Stimulated activated CD4-positive, alpha-beta T cell treated with anti-CD3 and anti-CD28 coated beads, Interleukin-12 subunit alpha, Interleukin-12 subunit beta, amount 100 ng/mL, for 4 hours (primary cell): Measurements from ENCODE around the gene SLX9.

Source experiments
- DNase-seq: peaks from one replicate; pipeline ENCODE4 v3.0.0-alpha.2; 2020

SLX9 gene

DNA sequence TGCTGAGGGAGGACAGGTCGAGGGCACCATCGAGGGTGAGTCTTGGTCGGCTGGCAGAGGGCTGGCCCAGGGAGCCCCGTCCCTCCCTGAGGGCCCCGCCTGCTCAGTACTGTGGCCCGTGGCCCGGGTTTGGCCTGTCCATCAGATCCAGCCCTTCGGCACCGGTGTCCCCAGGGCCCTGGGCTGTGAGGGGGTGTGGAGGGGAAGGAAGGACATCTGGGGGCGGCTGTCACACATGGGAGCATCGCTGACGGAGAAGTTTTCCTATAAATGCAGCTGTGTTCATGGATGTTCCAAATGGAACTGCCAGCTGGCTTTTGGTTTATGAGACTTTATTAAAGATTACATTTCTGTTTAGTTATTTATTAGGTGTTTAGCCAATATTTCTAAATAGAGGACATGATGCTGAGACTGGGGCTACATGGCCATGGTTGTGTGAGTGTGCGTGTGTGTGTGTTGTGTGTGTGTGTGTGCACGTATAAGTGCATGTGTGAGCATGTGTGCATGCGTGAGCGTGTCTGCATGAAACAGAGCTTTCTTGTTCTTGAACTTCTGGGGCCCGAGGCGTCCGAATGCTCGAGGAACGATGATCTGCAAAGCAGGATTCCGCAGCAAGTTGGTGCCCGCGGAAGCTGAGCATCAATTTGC, 54.3 kb downstream of the SLX9 start:
- DNase-seq: no peak

DNA sequence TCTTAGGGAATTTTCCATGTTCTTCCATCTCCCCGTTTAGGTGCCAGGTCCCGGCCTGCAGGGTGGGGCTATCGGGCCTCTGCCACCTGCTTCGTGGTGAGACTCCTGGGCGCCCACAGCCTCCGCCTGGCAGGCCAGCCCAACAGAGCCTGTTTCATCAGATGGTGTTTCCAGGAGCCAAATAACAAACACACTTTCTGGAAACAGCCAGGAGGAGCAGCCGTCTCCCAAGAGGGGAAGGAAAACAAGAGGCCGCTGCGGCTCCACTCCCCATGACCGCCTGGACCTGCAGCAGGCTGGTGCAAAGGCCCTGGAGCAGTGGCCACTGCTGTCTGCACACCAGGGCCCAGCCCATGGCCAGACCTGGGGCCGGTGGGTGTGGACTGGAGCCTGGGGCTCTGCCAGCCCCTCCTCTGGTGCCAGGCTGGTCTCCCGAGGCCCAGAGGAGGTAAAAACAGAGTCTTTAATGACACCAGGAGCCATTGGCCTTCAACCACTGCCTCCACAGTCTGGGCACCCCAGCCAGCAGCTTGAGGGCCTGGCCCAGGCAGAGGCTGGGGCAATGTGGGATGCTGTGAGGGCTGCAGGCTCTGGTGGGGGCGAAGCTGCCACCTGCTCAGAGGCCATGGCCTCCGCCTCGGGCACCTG, 55.0 kb downstream of the SLX9 start:
- DNase-seq: no peak

DNA sequence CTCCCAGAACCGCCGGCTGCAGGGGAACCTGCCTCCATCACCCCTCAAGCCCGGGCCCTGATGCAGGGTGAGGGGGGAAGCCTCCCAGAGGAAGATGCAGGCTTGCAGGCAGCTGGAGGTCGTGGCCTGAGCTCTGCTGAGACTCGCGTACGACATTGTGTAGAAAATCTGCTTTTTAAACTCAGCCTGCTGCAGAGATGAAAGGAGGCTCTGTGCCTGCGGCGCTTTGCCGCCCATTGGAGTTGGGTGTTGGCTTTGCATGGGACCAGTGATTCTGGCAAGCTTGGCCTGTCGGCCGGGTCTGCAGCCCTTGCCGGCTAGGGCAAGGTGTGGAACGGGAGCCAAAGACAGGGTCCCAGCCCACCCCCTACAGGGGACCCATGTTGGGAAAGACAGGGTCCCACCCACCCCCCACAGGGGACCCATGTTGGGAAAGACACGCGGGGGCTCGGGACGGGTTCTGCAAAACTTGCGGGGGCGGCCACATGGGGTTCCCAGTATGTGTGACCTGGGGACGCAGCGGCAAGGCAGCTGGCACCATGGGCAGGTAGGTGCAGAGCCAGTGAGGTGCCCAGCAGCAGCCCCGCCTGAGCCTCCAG, 55.6 kb downstream of the SLX9 start:
- DNase-seq: no peak

DNA sequence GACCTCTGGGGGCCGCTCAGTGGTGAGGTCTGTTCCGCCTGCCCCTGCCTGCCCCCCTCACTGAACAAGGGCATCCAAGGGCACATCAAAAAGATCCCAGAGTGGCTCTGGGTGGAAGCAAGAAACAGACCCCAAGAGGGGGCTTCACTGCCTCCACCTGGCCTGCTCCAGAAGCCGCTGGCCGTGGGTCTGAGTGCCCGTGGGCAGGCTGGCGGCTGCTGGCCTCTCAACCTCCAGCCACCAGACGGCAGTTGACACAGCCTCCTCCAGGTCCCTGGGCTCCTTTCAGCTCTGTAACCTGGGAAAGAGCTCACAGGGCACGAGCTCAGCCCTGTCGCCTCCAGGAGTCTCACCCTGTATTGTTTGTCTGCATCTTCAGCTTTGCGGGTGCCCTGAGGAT, 56.3 kb downstream of the SLX9 start:
- no peak for DNase-seq

GRCh38 chr21:44996501-44996921, 56.7 kb downstream of the SLX9 start:
- no peak for DNase-seq

DNA sequence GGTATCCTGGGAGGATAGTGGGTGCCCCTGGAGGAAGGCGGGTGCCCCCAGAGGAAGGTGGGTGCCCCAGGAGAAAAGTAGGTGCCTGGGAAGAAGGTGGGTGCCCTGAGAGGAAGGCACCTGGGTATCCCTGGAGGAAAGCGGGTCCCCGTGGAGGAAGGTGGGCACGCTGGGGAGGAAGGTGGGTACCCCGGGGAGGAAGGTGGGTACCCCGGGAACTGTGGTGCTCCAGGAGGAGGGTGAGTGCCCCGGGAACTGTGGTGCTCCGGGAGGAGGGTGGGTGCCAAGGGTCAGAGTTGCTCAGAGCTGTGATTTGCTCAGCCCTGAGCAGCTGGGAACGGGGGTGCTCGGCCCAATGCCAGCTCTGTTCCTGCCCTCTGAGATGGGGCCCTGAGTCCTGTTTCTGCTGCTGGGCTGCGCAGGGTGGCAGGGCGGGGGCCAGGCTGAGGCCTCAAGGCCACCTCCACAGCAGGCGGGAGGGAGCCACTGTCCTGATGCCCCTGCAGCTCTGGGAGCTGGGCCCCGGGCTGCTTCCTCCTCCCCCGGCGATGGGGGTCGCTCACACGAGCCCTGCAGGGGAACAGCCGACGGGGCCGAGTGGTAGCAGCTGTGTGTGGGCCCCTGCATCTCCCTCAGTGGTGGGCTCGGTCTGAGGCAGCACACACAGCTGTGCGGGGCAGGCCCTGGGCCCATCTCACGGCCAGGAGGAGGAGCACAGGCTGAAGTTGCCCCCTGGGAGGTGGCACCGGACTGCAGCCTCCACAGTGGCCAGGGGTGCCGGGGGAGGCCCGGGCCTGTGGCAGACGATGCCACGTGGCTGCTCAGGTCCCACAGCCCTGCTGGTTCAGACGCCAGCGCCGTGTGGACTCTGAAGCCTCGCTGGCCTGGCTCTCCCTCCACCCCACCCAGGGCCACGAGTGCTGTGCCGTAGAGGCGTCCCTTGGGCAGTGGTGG, 57.4 kb downstream of the SLX9 start:
- no peak for DNase-seq

GRCh38 chr21:44998086-44998620, 58.3 kb downstream of the SLX9 start:
- DNase-seq: no peak

DNA sequence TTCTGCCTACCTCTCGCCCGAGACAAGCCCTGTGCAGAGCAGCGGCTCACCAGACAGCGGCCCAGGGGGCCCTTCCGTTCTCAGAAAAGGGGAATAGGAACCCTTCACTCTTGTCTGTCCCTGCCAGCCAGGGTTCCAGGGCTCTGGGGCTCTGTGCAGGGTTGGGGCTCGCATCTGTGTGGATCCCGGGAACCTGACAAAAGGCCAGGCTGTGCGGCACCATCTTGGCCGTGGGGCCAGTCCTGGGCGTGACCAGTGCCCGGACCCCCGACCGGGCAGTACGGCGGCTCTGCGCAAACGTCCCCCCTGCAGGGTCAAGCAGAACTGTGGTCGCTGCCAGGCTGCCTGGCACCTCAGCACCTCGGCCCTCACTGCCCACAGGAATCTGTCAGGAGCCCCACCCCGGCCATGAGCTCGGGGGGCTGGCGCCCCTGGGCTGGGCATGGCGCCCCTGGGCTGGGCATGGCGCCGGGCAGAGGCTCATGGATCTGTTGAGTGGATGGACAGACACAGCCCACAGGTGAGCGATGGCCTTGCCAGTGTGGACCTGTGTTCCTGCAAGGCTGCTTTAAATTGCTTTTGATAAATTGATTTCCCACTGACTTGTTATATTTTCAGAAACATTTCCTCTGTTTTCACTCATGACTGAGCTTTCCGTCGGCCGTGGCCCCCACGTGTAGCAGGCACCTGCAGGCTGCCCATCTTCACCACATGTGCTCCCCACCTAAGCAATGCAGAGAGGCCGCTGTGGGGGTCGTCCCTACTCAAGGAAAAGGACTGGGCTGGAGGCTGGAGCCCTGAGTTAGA, 59.0 kb downstream of the SLX9 start:
- DNase-seq: no peak

DNA sequence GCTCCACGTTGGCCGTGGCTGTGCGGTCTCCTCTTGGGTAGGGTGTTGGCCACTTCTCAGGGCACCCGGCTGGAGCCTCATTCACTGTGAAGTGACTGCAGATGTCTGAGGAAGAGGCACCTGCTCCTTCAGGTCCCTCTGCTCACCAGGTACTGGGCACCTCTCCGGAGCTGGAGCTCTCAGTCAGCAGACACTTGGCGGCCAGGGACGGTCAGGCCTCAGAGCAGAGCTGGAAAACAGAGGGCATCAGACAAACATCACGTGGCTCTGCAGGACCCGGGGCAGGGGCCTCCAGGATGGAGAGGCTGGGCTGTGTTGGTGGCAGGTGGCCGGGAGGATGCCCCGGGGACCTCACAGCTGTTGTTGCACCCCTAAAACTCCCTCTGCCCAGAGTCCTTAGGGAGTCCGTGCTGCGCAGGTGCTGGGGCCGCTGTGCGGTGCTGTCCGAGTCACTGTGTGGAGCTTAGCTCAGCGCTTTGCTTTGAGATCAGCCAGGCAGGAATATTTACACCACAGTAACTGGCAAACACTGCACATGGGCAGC, 59.7 kb downstream of the SLX9 start:
- no peak for DNase-seq

GRCh38 chr21:44999972-45000636, 60.3 kb downstream of the SLX9 start:
- DNase-seq: no peak

GRCh38 chr21:45000637-45001133, 60.9 kb downstream of the SLX9 start:
- no peak for DNase-seq

- DNase-seq: no peak
These were observed 61.6 kb downstream of the SLX9 start for GRCh38 chr21:45001134-45002095.

- DNase-seq: no peak
These were observed 62.8 kb downstream of the SLX9 start for GRCh38 chr21:45002381-45003204.

- no peak for DNase-seq
These were observed 63.7 kb downstream of the SLX9 start for GRCh38 chr21:45003331-45004058.

DNA sequence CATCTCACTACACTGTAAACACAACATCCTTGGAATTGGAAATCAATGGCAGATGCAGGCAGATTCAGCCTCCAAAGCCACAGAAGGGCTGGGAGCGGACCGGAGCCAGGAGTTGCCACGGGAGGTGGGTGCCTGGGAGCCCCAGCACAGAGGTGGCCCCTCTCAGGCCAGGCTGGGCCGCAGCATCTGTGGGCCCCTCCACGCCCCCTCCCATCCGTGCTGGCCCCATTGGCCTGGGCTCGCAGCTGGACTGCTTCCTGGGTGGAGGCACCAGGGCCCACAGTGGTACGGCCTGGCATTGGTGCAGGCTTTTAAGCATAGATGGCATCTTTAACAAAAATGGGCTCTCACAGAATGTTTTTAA, 64.2 kb downstream of the SLX9 start:
- DNase-seq: no peak

DNA sequence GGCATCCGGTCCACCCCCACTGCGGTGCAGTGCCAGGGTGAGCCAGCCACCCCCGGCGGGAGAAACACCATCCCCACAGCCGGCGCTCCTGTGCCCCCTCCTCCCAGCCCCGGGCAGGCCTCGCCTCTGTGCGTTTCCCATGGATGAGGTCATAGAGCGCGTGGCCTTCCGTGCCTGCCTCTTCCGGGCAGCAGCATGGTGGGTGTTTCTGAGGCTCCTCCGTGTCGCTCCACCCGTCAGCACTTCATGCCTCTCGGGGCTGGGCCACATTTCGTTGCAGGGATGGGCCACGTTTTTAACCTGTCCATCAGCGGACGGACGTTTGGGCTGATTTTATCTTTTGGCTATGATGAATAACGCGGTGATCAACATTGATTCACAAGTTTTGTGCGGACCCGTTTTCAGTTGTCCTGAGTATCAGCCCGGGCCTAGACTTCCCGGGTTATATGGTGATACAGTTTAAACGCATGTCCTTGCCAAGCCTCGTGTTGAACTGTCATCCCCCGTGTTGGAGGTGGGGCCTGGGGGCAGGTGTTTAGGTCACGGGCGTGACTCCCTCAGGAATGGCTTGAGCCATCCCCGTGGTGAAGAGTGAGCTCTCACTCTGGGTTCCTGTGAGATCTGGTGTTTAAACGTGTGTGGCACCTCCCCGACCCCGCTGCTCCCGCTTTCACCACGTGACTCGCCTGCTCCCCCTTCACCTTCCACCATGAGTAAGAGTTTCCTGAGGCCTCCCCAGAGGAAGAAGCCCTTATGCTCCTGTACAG, 64.8 kb downstream of the SLX9 start:
- DNase-seq: no peak

DNA sequence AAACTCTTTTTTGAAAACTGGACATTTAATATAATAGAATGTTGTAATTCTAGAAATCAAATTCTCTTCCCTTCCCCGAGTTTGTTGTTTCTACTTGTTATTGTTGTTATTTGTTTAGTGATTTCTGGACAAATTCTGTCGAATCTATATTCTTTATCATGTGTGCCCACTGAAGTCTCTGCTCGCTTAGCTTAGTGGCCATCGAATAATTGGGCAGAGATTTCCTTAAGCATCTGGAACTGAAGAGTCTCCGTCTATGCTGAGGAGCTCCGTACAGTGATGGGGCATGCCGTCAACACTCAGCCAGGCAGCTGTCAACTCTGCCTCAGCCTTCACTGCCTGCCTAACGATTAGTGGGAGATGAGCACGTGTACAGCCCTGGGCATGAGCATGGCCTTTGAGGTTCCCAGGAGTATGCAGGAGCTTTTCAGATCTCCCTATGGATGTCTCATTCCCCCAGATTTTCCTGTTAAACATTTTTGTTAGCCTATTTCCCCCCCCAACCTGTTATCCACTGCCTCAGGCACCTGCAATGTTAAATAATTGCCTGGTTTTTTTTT, 66.8 kb downstream of the SLX9 start:
- no peak for DNase-seq
